Dendritic cell treated with granulocyte-macrophage colony-stimulating factor and Interleukin-4, amounts not matched to agents 40 ng/mL and 50 ng/mL, for 4 days (primary cell): ENCODE data around the gene CTNNA1.

Experiments
- H3K27ac Mint-ChIP-seq: one replicate; pipeline ENCODE4 v1.8.0; 2022; ENCODE audit warnings: mild to moderate bottlenecking, mixed read lengths
- H3K27me3 Mint-ChIP-seq: one replicate; pipeline ENCODE4 v1.8.0; 2022; ENCODE audit warnings: mild to moderate bottlenecking, mixed read lengths
- H3K36me3 Mint-ChIP-seq: one replicate; pipeline ENCODE4 v1.8.0; 2022; ENCODE audit warnings: low read depth, mixed read lengths
- H3K4me1 Mint-ChIP-seq: one replicate; pipeline ENCODE4 v1.8.0; 2022; ENCODE audit warnings: low read depth, mixed read lengths
- H3K4me3 Mint-ChIP-seq: one replicate; pipeline ENCODE4 v1.8.0; 2022; ENCODE audit warnings: mild to moderate bottlenecking, moderate library complexity, mixed read lengths
- H3K9me3 Mint-ChIP-seq: one replicate; pipeline ENCODE4 v1.8.0; 2022; ENCODE audit warnings: mixed read lengths
- intact Hi-C: fragments of 100-400 bp; cut with micrococcal nuclease; formaldehyde crosslinking; loops from one replicate; pipeline ENCODE4 v1.15.0; 2022

Gene CTNNA1

GRCh38 chr5:138875552-138875875 is 122.3 kb downstream of the CTNNA1 start:
- Mint-ChIP-seq H3K4me1 (peaks cover 29% of the 10 kb centered on the region), H3K9me3 (no peaks in the 10 kb centered on the region), H3K27me3 (no peaks in the 10 kb centered on the region), H3K4me3 (no peak overlapping the region), H3K36me3 (peaks cover 19% of the 10 kb centered on the region), H3K27ac (no peak overlapping the region)
- intact Hi-C loops, result no loop called here

- peaks cover 22% of the 10 kb centered on the region for H3K36me3 Mint-ChIP-seq
- no peak overlapping the region for H3K4me3 Mint-ChIP-seq
- intact Hi-C loops, result no loop called here
- H3K27ac Mint-ChIP-seq, result no peak overlapping the region
- H3K4me1 Mint-ChIP-seq, result peaks cover 33% of the 10 kb centered on the region
- H3K27me3 Mint-ChIP-seq, result no peaks in the 10 kb centered on the region
- no peaks in the 10 kb centered on the region for H3K9me3 Mint-ChIP-seq
These were observed 122.7 kb downstream of the CTNNA1 start for GRCh38 chr5:138875946-138876345.

- Mint-ChIP-seq H3K4me1 (peaks cover 35% of the 10 kb centered on the region), H3K9me3 (no peaks in the 10 kb centered on the region), H3K4me3 (no peak overlapping the region), H3K27ac (no peak overlapping the region), H3K36me3 (peaks cover 22% of the 10 kb centered on the region), H3K27me3 (no peaks in the 10 kb centered on the region)
- intact Hi-C loops, result no loop called here
These were observed 123.6 kb downstream of the CTNNA1 start for GRCh38 chr5:138876811-138877210.

- Mint-ChIP-seq H3K27me3 (no peaks in the 10 kb centered on the region), H3K4me1 (peaks cover 35% of the 10 kb centered on the region), H3K36me3 (peaks cover 17% of the 10 kb centered on the region), H3K9me3 (no peaks in the 10 kb centered on the region), H3K27ac (no peak overlapping the region), H3K4me3 (no peak overlapping the region)
- intact Hi-C loops, result no loop called here
These were observed 125.4 kb downstream of the CTNNA1 start for GRCh38 chr5:138878437-138879235.

GRCh38 chr5:138883211-138883610 is 130.0 kb downstream of the CTNNA1 start:
- Mint-ChIP-seq H3K9me3 (no peaks in the 10 kb centered on the region), H3K27me3 (no peaks in the 10 kb centered on the region), H3K36me3 (peaks cover 25% of the 10 kb centered on the region), H3K4me1 (peaks cover 28% of the 10 kb centered on the region), H3K27ac (no peak overlapping the region), H3K4me3 (no peak overlapping the region)
- intact Hi-C loops, result no loop called here

- intact Hi-C loops, result no loop called here
- Mint-ChIP-seq H3K27ac (no peak overlapping the region), H3K4me1 (peaks cover 23% of the 10 kb centered on the region), H3K4me3 (no peak overlapping the region), H3K27me3 (no peaks in the 10 kb centered on the region), H3K9me3 (no peaks in the 10 kb centered on the region), H3K36me3 (peaks cover 33% of the 10 kb centered on the region)
These were observed 130.9 kb downstream of the CTNNA1 start for GRCh38 chr5:138884094-138884493.

GRCh38 chr5:138884554-138884953 is 131.3 kb downstream of the CTNNA1 start:
- H3K4me3 Mint-ChIP-seq, result no peak overlapping the region
- peaks cover under 1% of the 10 kb centered on the region for H3K9me3 Mint-ChIP-seq
- no peak overlapping the region for H3K27ac Mint-ChIP-seq
- intact Hi-C loops, result no loop called here
- H3K4me1 Mint-ChIP-seq, result peaks cover 18% of the 10 kb centered on the region
- peaks cover 33% of the 10 kb centered on the region for H3K36me3 Mint-ChIP-seq
- H3K27me3 Mint-ChIP-seq, result no peaks in the 10 kb centered on the region

- Mint-ChIP-seq H3K9me3 (peaks cover 13% of the 10 kb centered on the region), H3K36me3 (peaks cover 79% of the 10 kb centered on the region), H3K4me3 (no peak overlapping the region), H3K4me1 (no peaks in the 10 kb centered on the region), H3K27ac (no peak overlapping the region), H3K27me3 (no peaks in the 10 kb centered on the region)
- intact Hi-C loops, result no loop called here
These were observed 136.8 kb downstream of the CTNNA1 start for GRCh38 chr5:138889994-138890393.

- Mint-ChIP-seq H3K36me3 (peaks cover 84% of the 10 kb centered on the region), H3K27me3 (no peaks in the 10 kb centered on the region), H3K27ac (no peak overlapping the region), H3K4me1 (no peaks in the 10 kb centered on the region), H3K4me3 (no peak overlapping the region), H3K9me3 (peaks cover 13% of the 10 kb centered on the region)
- intact Hi-C loops, result no loop called here
These were observed 137.4 kb downstream of the CTNNA1 start for GRCh38 chr5:138890644-138891043.

GRCh38 chr5:138895918-138896317 is 142.7 kb downstream of the CTNNA1 start:
- no peaks in the 10 kb centered on the region for H3K9me3 Mint-ChIP-seq
- peaks cover 80% of the 10 kb centered on the region for H3K36me3 Mint-ChIP-seq
- no peak overlapping the region for H3K4me3 Mint-ChIP-seq
- H3K27ac Mint-ChIP-seq, result no peak overlapping the region
- intact Hi-C loops, result no loop called here
- H3K27me3 Mint-ChIP-seq, result no peaks in the 10 kb centered on the region
- peaks cover 16% of the 10 kb centered on the region for H3K4me1 Mint-ChIP-seq

GRCh38 chr5:138898299-138898698 is 145.1 kb downstream of the CTNNA1 start:
- H3K9me3 Mint-ChIP-seq, result no peaks in the 10 kb centered on the region
- H3K27ac Mint-ChIP-seq, result no peak overlapping the region
- peaks cover 19% of the 10 kb centered on the region for H3K4me1 Mint-ChIP-seq
- intact Hi-C loops, result no loop called here
- peaks cover 78% of the 10 kb centered on the region for H3K36me3 Mint-ChIP-seq
- no peaks in the 10 kb centered on the region for H3K27me3 Mint-ChIP-seq
- H3K4me3 Mint-ChIP-seq, result no peak overlapping the region

- Mint-ChIP-seq H3K27ac (no peak overlapping the region), H3K27me3 (no peaks in the 10 kb centered on the region), H3K36me3 (peaks cover 78% of the 10 kb centered on the region), H3K4me3 (no peak overlapping the region), H3K9me3 (no peaks in the 10 kb centered on the region), H3K4me1 (peaks cover 19% of the 10 kb centered on the region)
- intact Hi-C loops, result no loop called here
These were observed 145.5 kb downstream of the CTNNA1 start for GRCh38 chr5:138898742-138899141.

- Mint-ChIP-seq H3K9me3 (no peaks in the 10 kb centered on the region), H3K27ac (no peak overlapping the region), H3K36me3 (peaks cover 78% of the 10 kb centered on the region), H3K4me1 (peaks cover 19% of the 10 kb centered on the region), H3K4me3 (no peak overlapping the region), H3K27me3 (no peaks in the 10 kb centered on the region)
- intact Hi-C loops, result no loop called here
These were observed 147.2 kb downstream of the CTNNA1 start for GRCh38 chr5:138900281-138900965.

GRCh38 chr5:138901716-138902115 is 148.5 kb downstream of the CTNNA1 start:
- peaks cover 19% of the 10 kb centered on the region for H3K4me1 Mint-ChIP-seq
- H3K27ac Mint-ChIP-seq, result no peak overlapping the region
- no peaks in the 10 kb centered on the region for H3K9me3 Mint-ChIP-seq
- peaks cover 83% of the 10 kb centered on the region for H3K36me3 Mint-ChIP-seq
- no peak overlapping the region for H3K4me3 Mint-ChIP-seq
- no peaks in the 10 kb centered on the region for H3K27me3 Mint-ChIP-seq
- intact Hi-C loops, result no loop called here
